Measurements from ENCODE around the gene RAD51B.

DNA sequence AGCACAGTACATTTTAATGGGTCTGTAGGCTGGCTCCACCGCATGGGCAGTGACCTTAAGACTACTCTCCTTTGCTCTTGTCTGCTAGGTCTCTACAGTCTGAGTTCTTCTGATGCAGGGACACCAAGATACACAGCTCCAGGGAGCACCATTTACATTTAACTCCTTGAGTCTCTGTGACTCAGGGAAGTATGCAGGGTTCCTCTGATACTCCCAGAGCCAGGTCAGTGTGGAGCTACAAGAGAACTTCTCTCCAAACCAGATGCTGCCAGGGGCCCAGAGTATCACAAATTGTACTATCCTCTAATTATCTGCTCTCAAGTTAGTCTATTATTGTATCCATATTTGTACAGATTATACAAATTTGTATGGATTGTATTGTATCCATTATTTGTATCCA, 958.1 kb downstream of the RAD51B start:
- TF ChIP-seq POLR2AphosphoS5 (IDR thresholded peaks at IDR 0.05; ENCODE audit: low read depth, low read length): no peak
- no peak for TF ChIP-seq TAF1 (IDR thresholded peaks at IDR 0.05; ENCODE audit: borderline replicate concordance, low read depth, low read length)
- no peak for TF ChIP-seq POLR2A (IDR thresholded peaks at IDR 0.05; ENCODE audit: low read depth, low read length)

Measured in GM12892 (cell line).